ENCODE measurements around the gene SAFB.

The SAFB gene

GRCh38 chr19:5717215-5717935, 94.5 kb downstream of the SAFB start:
- no peaks in the 10 kb centered on the region for H3K9me3 Mint-ChIP-seq
- H3K36me3 Mint-ChIP-seq (ENCODE audit: insufficient read depth) = peaks cover 61% of the 10 kb centered on the region
- H3K27me3 Mint-ChIP-seq = no peaks in the 10 kb centered on the region
- H3K4me3 Mint-ChIP-seq = peak overlapping the region in 1 of 2 donors; percentile 93
- no peak for ATAC-seq (replicated peaks)
- peaks cover 16 to 18% of the 10 kb centered on the region in 2 donors for H3K4me1 Mint-ChIP-seq (ENCODE audit: low read depth in 2 of 2)
- H3K27ac Mint-ChIP-seq = peak overlapping the region; percentile 91 to 97
- DNase-seq = no peak
